ENCODE data around the gene TBC1D8. TPM values are rescaled to one million over a fixed set of nuclear protein-coding genes. Genes with fewer than 3 reads are reported as not detected.
"Not testable (repeated sequence)": the region's sequence is repeated elsewhere in the genome, so short reads cannot be mapped to it uniquely, and the experiment has no call there.

TBC1D8 gene
- 10 to 100 TPM; 15.0 to 27.4 (median 19.6) TPM for polyA plus RNA-seq (ENCODE audit: insufficient read length in 10 of 10)
- long read RNA-seq, donor 1, partial matches to known transcripts: 34 of 45 reads
- long read RNA-seq, donor 1, other reads (novel, unspliced or antisense): 10 of 45 reads
- long read RNA-seq, donor 2, partial matches to known transcripts: 0 of 1 reads
- long read RNA-seq, donor 2, other reads (novel, unspliced or antisense): 0 of 1 reads
- long read RNA-seq, donor 3: 0 reads
- long read RNA-seq, donor 4: 0 reads
- long read RNA-seq, donor 5, partial matches to known transcripts: 0 of 1 reads
- long read RNA-seq, donor 5, other reads (novel, unspliced or antisense): 0 of 1 reads
- long read RNA-seq, donor 6: 0 reads
- long read RNA-seq, donor 7: 0 reads
- long read RNA-seq, donor 8: 0 reads
- long read RNA-seq, donor 9: 0 reads

GRCh38 chr2:101151146-101151858, at the start of gene TBC1D8:
TSS of gene TBC1D8 (minus strand) at chr2:101151382. CDS start at chr2:101151253, 129 bp downstream.
- peak; percentile 78 to 87 (median 84) for DNase-seq

GRCh38 chr2:101200676-101201075, 49.5 kb upstream of the TBC1D8 start:
- DNase-seq: no peak

DNA sequence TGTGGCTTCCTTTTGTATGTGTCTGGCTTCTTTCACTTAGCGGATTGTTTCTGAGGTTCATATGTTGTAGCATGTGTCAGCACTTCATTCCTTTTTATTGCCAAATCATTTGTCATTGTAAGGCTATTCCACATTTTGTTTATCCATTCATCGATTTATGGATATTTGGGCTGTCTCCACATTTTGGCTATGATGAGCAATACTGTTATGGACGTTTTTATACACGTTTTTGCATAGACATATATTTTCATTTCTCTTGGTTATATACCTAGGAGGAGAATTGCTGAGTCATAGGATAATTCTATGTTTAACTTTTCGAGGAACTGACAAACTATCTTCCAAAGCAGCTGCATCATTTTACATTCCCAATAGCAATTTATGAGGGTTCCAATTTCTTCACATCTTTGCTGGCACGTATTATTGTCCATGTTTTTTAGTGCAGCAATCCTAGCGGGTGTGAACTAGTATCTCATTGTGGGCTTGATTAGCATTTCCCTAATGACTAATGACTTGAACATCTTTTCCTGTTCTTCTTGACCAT, 48.1 kb upstream of the TBC1D8 start:
- DNase-seq: peak in 2 of 3 donors; percentile 30 to 31

DNA sequence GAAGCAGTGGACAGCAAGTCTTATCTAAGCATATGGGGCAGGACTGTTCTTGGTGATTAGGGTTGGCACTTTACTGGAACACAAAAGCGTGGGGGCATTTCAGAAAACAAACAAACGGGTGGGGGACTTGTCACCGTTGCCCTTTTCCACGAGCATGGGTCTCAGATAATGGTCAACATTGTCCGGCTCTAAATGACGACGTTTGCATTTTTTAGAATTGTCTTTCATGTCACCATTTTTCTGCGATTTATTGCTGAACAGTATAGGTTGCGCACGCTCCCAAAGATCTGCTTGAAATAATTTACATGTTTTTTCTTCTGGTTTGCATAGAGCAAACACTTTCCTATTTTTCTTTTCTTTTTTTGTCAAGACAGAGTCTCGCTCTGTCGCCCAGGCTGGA, 46.6 kb upstream of the TBC1D8 start:
- DNase-seq: no peak

DNA sequence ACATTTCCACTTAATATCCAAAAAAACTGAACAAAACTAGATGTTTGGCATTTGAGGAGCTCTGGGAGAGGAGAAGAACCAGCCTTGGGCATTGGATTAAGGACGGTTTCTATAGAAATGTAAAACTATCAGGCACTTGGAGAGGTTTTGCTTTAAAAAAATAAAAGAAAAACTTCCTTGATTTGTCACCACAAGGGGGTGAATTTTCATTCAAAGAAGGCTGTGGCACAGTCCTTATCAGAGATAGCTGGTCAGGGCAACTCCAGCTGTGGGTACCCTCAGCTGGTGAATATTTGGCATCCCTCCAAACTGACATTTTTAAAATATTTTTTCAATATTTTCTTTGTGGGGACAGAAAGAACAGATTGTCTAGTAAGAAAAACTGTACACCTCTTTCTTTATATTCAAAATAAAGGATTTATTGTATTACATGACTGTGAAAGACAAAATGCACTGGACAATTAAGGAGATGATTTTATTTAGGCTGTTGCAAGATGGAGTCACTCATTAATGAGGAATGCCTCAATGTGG, 46.1 kb upstream of the TBC1D8 start:
- DNase-seq: no peak

- no peak for DNase-seq
Observed at GRCh38 chr2:101195871-101196661, 44.9 kb upstream of the TBC1D8 start.

DNA sequence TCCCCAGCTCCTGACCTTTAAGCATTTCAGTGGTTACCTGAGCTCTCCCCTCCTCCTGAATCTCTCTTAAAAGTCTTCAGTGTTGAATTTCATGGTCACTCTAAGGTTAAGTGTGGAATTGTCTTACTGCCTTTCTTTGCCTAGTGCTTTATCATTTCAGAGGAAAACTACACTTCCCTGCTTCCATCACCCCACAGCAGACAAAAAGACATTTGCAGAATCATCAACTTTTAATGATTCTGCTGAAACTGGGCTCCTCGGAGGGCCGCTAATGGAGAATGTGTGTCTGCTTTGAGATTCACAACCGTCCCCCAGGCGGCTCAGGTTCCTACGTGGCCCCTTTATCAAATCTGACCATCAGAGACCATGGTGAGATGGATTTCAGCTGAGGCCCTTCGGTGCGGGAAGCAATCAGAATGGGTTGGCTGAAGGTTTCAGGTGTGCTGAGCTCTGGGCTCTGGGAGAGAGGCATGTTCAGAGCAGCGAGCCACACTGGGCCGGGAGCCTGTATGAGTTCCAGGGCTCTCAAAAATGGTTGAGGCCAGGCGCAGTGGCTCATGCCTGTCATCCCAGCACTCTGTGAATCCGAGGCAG, 41.9 kb upstream of the TBC1D8 start:
- DNase-seq: no peak

GRCh38 chr2:101190747-101191516, 39.8 kb upstream of the TBC1D8 start:
- peak in 1 of 3 donors; percentile 27 for DNase-seq

DNA sequence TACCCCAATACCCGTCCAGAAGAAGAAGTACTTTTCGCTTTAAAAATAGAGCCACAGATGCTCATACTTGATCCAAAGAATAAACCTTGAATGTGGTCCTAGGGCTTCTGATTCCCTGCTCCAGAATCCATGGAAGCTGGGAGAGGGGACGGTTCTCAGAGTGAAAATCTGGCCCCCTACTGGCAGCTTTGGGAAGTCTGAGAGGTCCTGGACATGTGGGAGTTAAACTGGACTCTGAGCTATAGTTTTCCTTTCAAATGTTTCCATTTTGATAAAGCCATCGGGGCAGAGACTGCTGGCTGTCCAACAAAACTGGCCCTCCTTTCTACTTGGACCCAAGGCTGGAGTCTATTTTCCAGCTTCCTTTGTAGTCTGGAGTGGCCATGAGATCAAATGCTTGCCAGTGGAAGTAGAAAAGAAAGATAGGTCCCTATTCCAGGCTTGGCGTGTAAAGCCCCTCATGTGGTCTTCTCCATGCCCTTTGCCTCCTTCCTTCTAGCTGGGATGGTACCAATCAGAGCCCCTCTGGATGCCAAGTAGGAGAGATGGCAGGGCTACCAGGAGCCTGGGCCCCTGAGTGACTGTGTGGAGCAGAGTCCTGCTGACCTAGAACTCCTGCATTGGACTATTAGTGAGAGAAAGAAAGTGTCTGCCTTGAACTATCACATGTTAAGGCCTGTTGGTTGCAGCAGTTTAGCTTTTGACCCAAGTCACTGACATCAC, 37.7 kb upstream of the TBC1D8 start:
- DNase-seq: no peak

GRCh38 chr2:101187131-101187530, 35.9 kb upstream of the TBC1D8 start:
- no peak for DNase-seq

GRCh38 chr2:101185656-101186055, 34.5 kb upstream of the TBC1D8 start:
- DNase-seq: no peak

- no peak for DNase-seq
Observed at GRCh38 chr2:101185085-101185484, 33.9 kb upstream of the TBC1D8 start.

DNA sequence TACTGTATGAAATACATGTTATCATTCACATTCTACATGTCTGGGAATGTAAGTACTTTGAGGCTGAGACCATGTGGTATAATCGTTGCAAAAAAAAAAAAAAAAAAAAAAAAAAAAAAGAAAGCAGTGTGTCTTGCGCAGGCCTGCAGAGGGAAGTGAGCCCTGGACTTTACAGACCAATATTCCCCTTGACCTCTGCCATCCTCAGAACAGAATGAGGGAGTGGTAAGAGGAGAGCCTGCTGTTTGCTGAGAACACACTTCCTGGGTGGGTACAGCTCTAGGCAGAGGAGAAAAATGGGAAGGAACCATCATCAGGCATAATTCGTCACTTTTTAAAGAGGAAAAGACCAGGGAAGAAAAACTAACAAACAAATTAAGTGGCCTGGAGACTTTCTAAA, 28.8 kb upstream of the TBC1D8 start:
- DNase-seq: peak in 1 of 3 donors; percentile 40

GRCh38 chr2:101176803-101177202, 25.6 kb upstream of the TBC1D8 start:
- no peak for DNase-seq

DNA sequence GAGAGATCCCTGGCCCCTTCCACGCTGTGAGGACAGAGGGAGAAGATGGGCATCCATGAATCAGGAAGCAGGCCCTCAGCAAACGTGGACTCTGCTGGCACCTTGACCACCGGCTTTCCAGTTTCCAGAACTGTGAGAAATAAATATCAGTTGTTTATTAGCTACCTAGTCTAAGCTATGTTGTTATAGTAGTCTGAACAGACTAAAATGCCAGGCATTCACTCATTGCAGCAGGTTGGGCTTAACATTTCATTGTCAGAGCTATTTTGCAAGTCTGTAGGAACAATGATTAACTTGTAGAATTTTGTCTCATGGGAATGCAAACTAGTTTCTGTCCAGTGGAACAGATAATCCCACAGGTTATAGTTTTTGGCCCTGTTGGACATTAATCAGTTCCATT, 24.8 kb upstream of the TBC1D8 start:
- no peak for DNase-seq

DNA sequence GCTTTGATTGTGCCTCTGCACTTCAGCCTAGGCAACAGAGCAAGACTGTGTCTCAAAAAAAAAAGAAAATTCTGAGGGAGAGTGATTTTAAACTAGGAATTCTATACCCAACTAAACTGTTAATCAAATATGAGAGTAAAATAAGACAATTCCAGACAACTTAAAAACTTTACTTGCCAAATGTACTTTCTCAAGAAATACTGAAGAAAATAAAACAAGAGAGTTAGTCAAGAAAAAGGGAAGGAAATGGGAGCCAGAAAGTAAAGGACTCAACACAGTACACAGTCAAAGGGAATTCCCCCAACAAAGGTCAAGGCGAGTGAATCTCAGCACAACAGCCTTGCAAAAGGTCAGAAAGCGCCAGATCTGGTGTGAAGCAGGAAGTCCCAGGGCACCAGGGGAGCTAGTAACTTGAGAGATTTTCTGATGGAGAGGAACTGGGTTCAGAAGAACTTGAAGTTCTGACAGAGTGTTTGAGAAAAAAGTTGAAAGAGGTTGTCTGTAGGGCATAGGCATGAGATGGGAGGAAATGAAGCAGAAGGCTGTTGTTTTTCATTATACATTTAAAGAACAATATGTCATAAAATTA, 22.6 kb upstream of the TBC1D8 start:
- DNase-seq: no peak

GRCh38 chr2:101169822-101170221, 18.6 kb upstream of the TBC1D8 start:
- not testable (repeated sequence) for DNase-seq

GRCh38 chr2:101168706-101169105, 17.5 kb upstream of the TBC1D8 start:
- no peak for DNase-seq

- not testable (repeated sequence) for DNase-seq
Observed at GRCh38 chr2:101167532-101167931, 16.4 kb upstream of the TBC1D8 start.
